GM23338 (cell line): ENCODE results near the gene PRKCH. TPM values are rescaled to one million over a fixed set of nuclear protein-coding genes. Genes with fewer than 3 reads are reported as not detected.

ENCODE experiments used
- EZH2phosphoT487 ChIP-seq: fragments of 200-600 bp; sonication (generic); IDR thresholded peaks from one replicate; pipeline ENCODE4 v1.8.1; 2018; ENCODE audit warnings: antibody characterized with exemption; ENCODE audit not compliant: unreplicated experiment
- STAT1 ChIP-seq: IDR thresholded peaks from one replicate; pipeline ENCODE4 v1.6.1; 2016; ENCODE audit warnings: antibody characterized with exemption; ENCODE audit not compliant: unreplicated experiment
- ZNF114 ChIP-seq: fragments of 250-450 bp; sonication (Bioruptor Pico); IDR thresholded peaks from 2 replicates; pipeline ENCODE4 v1.5.0; 2020; ENCODE audit warnings: mild to moderate bottlenecking, moderate library complexity
- ZNF462 ChIP-seq: fragments of 250-450 bp; sonication (Bioruptor Pico); IDR thresholded peaks from 2 replicates; pipeline ENCODE4 v1.5.0; 2020; ENCODE audit warnings: mild to moderate bottlenecking, moderate library complexity
- polyA plus RNA-seq: library from polyadenylated mRNA; unstranded; fragments of >200 nt; fragmentation: Nextera tagmentation; extraction: Ambion mirVana; gene quantifications from 2 replicates; pipeline ENCODE4 v1.2.1, GENCODE V29; 2016
- total RNA-seq: library from RNA; depleted of rRNA; stranded (reverse); fragments of >200 nt; shearing (Covaris generic); gene quantifications from 2 replicates; pipeline ENCODE4 v1.2.3, GENCODE V29; 2014
- TF ChIP-seq, protein P1 (sequence below), 2 experiments: fragments of 200-600 bp in 1 of 2; sonication (generic) in 1 of 2; conservative IDR thresholded peaks; 2 replicates each; pipeline versions ENCODE4 v1.5.1 to v1.6.1; 2016 to 2017; ENCODE audit warnings: antibody characterized with exemption in 2 of 2, low read depth in 2 of 2, mild to moderate bottlenecking in 2 of 2, moderate library complexity in 1 of 2
- TF ChIP-seq, protein P2 (sequence below): IDR thresholded peaks from 2 replicates; pipeline ENCODE4 v1.6.1; 2016; ENCODE audit warnings: antibody characterized with exemption

Gene PRKCH
- total and polyA plus RNA-seq, 2 experiments from 2014 or later: 5.4 to 10.1 TPM

DNA sequence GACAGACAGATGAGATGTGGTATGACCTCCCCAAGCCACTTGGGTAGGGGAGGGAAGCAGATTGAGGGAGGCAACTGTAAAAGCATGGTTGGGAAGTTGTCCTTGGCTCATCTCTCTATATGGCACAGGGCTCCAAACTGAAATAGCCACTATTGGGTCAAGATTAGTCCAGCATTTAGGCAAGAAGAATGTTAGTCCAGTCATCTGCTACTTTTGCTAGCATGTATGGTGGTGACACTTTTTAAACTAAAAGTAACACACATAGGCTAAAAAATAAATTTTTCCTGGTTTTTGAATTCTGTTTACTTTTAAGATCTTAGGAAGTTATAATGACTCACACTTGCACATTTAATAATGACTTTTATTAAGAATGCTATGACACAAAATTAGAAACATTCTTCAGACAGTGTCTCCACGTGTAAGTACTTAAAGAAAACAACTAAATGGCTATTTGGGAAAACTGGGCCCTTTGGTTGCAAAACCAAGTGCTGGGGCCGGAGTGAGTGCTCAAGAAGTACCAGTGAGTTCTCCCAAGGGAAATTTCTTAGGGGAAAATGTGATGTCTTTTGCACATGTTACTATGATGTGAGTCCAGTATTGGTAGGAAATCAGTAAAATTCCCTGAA is 194.9 kb downstream of the PRKCH start (continued):
- TF ChIP-seq ZNF462 (no peak), EZH2phosphoT487 (no peak), STAT1 (no peak), ZNF114 (no peak)
- TF ChIP-seq, protein P1, sequence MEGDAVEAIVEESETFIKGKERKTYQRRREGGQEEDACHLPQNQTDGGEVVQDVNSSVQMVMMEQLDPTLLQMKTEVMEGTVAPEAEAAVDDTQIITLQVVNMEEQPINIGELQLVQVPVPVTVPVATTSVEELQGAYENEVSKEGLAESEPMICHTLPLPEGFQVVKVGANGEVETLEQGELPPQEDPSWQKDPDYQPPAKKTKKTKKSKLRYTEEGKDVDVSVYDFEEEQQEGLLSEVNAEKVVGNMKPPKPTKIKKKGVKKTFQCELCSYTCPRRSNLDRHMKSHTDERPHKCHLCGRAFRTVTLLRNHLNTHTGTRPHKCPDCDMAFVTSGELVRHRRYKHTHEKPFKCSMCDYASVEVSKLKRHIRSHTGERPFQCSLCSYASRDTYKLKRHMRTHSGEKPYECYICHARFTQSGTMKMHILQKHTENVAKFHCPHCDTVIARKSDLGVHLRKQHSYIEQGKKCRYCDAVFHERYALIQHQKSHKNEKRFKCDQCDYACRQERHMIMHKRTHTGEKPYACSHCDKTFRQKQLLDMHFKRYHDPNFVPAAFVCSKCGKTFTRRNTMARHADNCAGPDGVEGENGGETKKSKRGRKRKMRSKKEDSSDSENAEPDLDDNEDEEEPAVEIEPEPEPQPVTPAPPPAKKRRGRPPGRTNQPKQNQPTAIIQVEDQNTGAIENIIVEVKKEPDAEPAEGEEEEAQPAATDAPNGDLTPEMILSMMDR (conservative IDR thresholded peaks at IDR 0.05; ENCODE audit: low read depth in 2 of 2): no peak
- TF ChIP-seq, protein P2, sequence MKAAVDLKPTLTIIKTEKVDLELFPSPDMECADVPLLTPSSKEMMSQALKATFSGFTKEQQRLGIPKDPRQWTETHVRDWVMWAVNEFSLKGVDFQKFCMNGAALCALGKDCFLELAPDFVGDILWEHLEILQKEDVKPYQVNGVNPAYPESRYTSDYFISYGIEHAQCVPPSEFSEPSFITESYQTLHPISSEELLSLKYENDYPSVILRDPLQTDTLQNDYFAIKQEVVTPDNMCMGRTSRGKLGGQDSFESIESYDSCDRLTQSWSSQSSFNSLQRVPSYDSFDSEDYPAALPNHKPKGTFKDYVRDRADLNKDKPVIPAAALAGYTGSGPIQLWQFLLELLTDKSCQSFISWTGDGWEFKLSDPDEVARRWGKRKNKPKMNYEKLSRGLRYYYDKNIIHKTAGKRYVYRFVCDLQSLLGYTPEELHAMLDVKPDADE: no peak
